GM19467 (cell line): ENCODE results near the gene RREB1.

Experiments
- ATAC-seq: cut with Tn5 transposase; IDR thresholded peaks from one replicate; pipeline ENCODE4 v1.9.1; 2021; ENCODE audit warnings: mild to moderate bottlenecking, moderate library complexity; ENCODE audit not compliant: unreplicated experiment

RREB1 gene

GRCh38 chr6:7107578-7108195 lies at the start of gene RREB1:
Gene RREB1, plus strand, starts transcription at chr6:7107961. Its CDS starts 73,951 bp downstream, at chr6:7181912.
- ATAC-seq = peak; percentile 53

GRCh38 chr6:7058250-7058923 lies 49.4 kb upstream of the RREB1 start:
- no peak for ATAC-seq

GRCh38 chr6:7060769-7061516 lies 46.8 kb upstream of the RREB1 start:
- no peak for ATAC-seq

GRCh38 chr6:7062451-7063162 lies 45.2 kb upstream of the RREB1 start:
- no peak for ATAC-seq

- no peak for ATAC-seq
Observed at GRCh38 chr6:7067305-7067704, 40.5 kb upstream of the RREB1 start.

- ATAC-seq = no peak
Observed at GRCh38 chr6:7071405-7071804, 36.4 kb upstream of the RREB1 start.

GRCh38 chr6:7073082-7073820 lies 34.5 kb upstream of the RREB1 start:
- ATAC-seq = no peak

- ATAC-seq = peak; percentile 99
Observed at GRCh38 chr6:7073821-7074525, 33.8 kb upstream of the RREB1 start.

- no peak for ATAC-seq
Observed at GRCh38 chr6:7074870-7075269, 32.9 kb upstream of the RREB1 start.

GRCh38 chr6:7075341-7076000 lies 32.3 kb upstream of the RREB1 start:
- no peak for ATAC-seq

- no peak for ATAC-seq
Observed at GRCh38 chr6:7077856-7078255, 29.9 kb upstream of the RREB1 start.

GRCh38 chr6:7078856-7079255 lies 28.9 kb upstream of the RREB1 start:
- no peak for ATAC-seq

GRCh38 chr6:7080311-7080710 lies 27.4 kb upstream of the RREB1 start:
- no peak for ATAC-seq

- ATAC-seq = peak; percentile 17
Observed at GRCh38 chr6:7085911-7086310, 21.9 kb upstream of the RREB1 start.

- peak; percentile 51 for ATAC-seq
Observed at GRCh38 chr6:7086488-7086887, 21.3 kb upstream of the RREB1 start.

GRCh38 chr6:7087066-7087465 lies 20.7 kb upstream of the RREB1 start:
- no peak for ATAC-seq

- no peak for ATAC-seq
Observed at GRCh38 chr6:7087491-7087979, 20.2 kb upstream of the RREB1 start.

GRCh38 chr6:7088076-7088742 lies 19.6 kb upstream of the RREB1 start:
- ATAC-seq = no peak

- no peak for ATAC-seq
Observed at GRCh38 chr6:7098993-7099392, 8.8 kb upstream of the RREB1 start.
